Fibroblast of mammary gland (primary cell): Measurements from ENCODE around the gene GGA2.

ENCODE experiments used
- DNase-seq: peaks from one replicate; pipeline ENCODE4 v3.0.0-alpha.2; 2010; ENCODE audit warnings: low read depth
- H3K4me3 ChIP-seq: 2 replicates; pipeline ENCODE4 v1.5.1; 2011; ENCODE audit warnings: low read depth, mild to moderate bottlenecking, low read length, moderate library complexity; ENCODE audit not compliant: control insufficient read depth
- TF ChIP-seq, protein P1 (sequence below): conservative IDR thresholded peaks from 2 replicates; pipeline ENCODE4 v1.5.1; 2011; ENCODE audit warnings: low read depth, low read length, inconsistent platforms; ENCODE audit not compliant: control insufficient read depth, insufficient read depth

The GGA2 gene

DNA sequence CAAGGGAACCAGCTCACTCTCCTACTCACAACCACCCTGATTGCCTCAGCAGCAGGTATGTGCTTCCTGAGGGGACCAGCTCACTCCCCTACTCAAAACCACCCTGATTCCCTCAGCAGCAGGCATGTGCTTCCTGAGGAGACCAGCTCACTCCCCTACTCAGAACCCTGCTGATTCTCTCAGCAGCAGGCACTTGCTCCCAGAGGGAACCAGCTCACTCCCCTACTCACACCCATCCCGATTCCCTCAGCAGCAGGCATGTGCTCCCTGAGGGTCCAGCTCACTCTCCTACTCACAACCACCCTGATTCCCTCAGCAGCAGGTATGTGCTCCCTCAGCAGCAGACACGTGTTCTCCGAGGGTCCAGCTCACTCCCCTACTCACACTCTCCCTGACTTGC is 31.2 kb downstream of the GGA2 start:
- H3K4me3 ChIP-seq: no peak overlapping the region
- DNase-seq: no peak
- TF ChIP-seq, protein P1, sequence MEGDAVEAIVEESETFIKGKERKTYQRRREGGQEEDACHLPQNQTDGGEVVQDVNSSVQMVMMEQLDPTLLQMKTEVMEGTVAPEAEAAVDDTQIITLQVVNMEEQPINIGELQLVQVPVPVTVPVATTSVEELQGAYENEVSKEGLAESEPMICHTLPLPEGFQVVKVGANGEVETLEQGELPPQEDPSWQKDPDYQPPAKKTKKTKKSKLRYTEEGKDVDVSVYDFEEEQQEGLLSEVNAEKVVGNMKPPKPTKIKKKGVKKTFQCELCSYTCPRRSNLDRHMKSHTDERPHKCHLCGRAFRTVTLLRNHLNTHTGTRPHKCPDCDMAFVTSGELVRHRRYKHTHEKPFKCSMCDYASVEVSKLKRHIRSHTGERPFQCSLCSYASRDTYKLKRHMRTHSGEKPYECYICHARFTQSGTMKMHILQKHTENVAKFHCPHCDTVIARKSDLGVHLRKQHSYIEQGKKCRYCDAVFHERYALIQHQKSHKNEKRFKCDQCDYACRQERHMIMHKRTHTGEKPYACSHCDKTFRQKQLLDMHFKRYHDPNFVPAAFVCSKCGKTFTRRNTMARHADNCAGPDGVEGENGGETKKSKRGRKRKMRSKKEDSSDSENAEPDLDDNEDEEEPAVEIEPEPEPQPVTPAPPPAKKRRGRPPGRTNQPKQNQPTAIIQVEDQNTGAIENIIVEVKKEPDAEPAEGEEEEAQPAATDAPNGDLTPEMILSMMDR: no peak

DNA sequence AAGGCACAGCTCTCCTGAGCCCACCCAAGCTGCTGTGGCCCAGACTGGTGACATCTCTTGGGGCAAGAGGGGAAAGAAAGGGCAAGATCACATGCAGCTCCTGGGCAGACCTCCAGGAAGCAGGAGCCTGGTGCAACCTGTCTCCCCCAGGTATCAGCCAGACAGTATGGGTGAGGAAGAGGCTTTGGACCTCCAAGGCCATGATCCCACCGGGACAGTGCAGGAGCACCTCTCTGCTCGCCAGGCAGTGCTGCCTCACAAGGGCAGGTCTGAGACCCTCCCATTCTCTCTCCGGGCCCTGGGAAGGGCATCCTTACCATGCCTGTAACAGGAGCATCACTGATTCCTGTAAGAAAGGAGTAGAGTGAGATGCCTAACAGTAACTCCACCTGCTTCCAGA is 31.7 kb downstream of the GGA2 start:
- TF ChIP-seq, protein P1: no peak
- no peak for DNase-seq
- no peak overlapping the region for H3K4me3 ChIP-seq

DNA sequence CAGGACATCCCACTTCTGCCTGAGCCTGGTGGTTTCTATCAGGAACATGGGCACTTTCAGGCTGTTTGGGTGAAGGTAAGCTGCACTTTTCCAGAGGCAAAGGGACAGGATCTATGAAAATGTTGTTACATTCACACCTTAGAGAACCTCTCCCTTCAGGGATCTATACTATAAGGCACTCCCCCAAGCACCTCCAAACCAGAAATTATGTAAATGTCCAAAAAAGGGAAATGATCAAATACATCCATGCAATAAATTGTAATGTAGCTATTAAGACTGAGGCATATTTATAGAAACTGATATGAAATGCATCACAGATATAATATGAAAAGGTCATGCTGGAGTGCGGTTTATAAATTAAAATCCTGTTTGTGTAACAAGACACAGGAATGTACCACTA is 34.0 kb downstream of the GGA2 start:
- DNase-seq: no peak
- TF ChIP-seq, protein P1: no peak
- H3K4me3 ChIP-seq: no peak overlapping the region

DNA sequence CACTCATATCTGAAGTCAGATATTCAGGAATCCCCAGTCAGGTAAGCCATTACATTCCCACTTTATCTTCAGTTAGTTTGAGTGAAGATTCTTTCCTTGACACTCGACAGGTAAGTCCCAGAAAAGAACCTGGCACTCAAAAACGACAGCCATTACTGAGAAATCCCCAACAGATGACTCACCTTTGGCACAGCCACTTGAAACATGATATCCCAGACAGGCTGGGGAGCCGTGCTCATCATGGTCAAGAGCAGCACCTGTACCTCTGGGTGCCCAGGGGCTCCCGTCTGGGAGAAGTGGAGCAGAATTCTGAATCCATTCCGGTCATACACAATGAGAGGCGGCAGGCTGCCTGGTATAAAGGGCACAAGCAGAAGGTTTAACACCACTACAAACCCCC is 40.5 kb downstream of the GGA2 start:
- peak; percentile 50 for DNase-seq
- TF ChIP-seq, protein P1: no peak
- H3K4me3 ChIP-seq: no peak overlapping the region

DNA sequence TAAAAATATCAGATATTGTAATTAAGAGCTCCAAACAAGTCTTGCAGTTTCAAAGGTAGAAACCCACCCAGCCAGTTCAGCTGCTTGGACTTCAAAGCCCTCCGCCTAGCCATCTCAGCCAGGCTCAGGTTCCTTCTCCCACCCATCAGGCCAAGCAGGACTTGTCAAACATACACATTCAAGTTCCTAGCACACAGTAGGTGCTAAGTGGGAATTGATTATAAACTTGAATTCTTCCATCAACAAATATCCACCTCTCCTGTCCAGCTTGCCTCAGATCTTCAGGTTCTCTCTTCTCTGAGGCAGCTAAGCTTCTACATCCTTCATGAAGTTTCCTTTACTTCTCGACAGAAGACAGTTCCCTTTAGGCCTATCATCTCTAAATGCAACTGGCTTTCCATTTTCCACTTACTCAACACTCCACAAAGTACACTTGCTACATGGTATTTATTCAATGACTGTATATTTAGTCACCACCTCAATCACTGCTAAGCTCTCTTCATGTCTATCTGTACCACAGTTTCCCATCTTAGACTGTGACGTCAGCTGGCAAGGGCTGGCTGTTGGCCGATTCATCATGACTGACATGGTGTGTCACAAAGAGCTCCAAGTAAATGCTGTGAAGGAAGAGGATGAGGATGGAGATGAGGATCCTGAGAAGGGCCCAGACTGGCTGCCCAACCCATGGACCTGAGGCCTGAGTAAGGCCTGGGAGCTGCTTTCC is 44.0 kb downstream of the GGA2 start:
- DNase-seq: peak; percentile 98
- TF ChIP-seq, protein P1: no peak
- H3K4me3 ChIP-seq: no peak overlapping the region

DNA sequence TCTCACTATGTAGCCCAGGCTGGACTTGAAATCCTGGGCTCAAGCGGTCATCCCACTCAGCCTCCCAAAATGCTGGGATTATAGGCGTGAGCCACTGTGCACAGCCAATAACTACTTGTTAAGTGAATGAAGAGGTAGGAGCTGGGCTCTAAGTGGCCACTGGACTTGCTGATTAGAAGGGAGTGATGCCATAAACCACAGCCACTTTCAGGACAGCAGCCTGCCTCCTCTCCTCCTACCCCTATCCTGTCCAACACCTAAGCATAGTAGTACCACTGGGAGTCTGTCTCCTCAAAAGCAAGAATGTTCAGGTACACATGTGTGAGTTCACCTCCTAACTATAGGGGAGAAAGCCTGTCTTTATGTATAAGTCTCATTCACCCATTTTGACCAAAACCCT is 45.1 kb downstream of the GGA2 start:
- no peak for DNase-seq
- TF ChIP-seq, protein P1: no peak
- H3K4me3 ChIP-seq: no peak overlapping the region
